OCI-LY7 (cell line): Measurements from ENCODE around the gene SLCO4A1. TPM values are rescaled to one million over a fixed set of nuclear protein-coding genes. Genes with fewer than 3 reads are reported as not detected.

Experiments used
- BruUV-seq: library from RNA; stranded (reverse); fragments of 400-500 nt; replicated peaks from 2 replicates; lab custom pipeline; 2021; lab: Mats Ljungman, UMichigan
- CTCF ChIA-PET: fragments of 300-600 bp; sonication (Branson Sonifier 250); formaldehyde crosslinking; loops from one replicate; lab custom pipeline; 2022; ENCODE audit warnings: antibody characterized with exemption; ENCODE audit not compliant: unreplicated experiment; lab: Charles Lee
- POLR2A ChIA-PET: fragments of 300-600 bp; sonication (Branson Sonifier 250); formaldehyde crosslinking; loops from one replicate; lab custom pipeline; 2022; ENCODE audit warnings: antibody characterized with exemption; lab: Charles Lee
- DNase-seq: peaks from one replicate; pipeline ENCODE4 v3.0.0-alpha.2; 2015; ENCODE audit warnings: low spot score
- H2AFZ ChIP-seq: fragments of 200-600 bp; sonication (generic), shearing (Covaris generic); 2 replicates; pipeline ENCODE4 v1.6.1; 2014; ENCODE audit warnings: mild to moderate bottlenecking, antibody characterized with exemption, low read length, moderate library complexity
- H3K27ac ChIP-seq: fragments of 200-600 bp; sonication (generic); 2 replicates; pipeline ENCODE4 v1.5.1; 2014; ENCODE audit warnings: mixed run types, low read depth, mild to moderate bottlenecking, moderate library complexity, low read length, inconsistent platforms; ENCODE audit not compliant: poor library complexity, severe bottlenecking
- H3K36me3 ChIP-seq: fragments of 200-600 bp; sonication (generic); 2 replicates; pipeline ENCODE4 v1.6.1; 2014; ENCODE audit warnings: mild to moderate bottlenecking, antibody characterized with exemption, low read length, moderate library complexity, mixed read lengths; ENCODE audit not compliant: insufficient read depth
- H3K4me1 ChIP-seq: fragments of 200-600 bp; sonication (generic); 2 replicates; pipeline ENCODE4 v1.5.1; 2014; ENCODE audit warnings: mild to moderate bottlenecking, low read length; ENCODE audit not compliant: insufficient read depth, poor library complexity, severe bottlenecking
- H3K4me2 ChIP-seq: fragments of 200-600 bp; sonication (generic); 2 replicates; pipeline ENCODE4 v1.6.1; 2014; ENCODE audit warnings: mild to moderate bottlenecking, low read length
- H3K4me3 ChIP-seq: fragments of 200-600 bp; sonication (generic); 2 replicates; pipeline ENCODE4 v1.5.1; 2014; ENCODE audit warnings: mild to moderate bottlenecking, low read depth, low read length; ENCODE audit not compliant: poor library complexity, severe bottlenecking
- H3K79me2 ChIP-seq: fragments of 200-600 bp; sonication (generic); 2 replicates; pipeline ENCODE4 v1.6.1; 2016; ENCODE audit warnings: low read depth, mild to moderate bottlenecking, low read length, moderate library complexity, mixed read lengths; ENCODE audit not compliant: insufficient read depth
- H3K9me2 ChIP-seq: fragments of 200-600 bp; sonication (generic); 2 replicates; pipeline ENCODE4 v1.6.1; 2016; ENCODE audit warnings: mild to moderate bottlenecking, low read length, mixed read lengths; ENCODE audit not compliant: insufficient read depth
- H3K9me3 ChIP-seq: fragments of 200-600 bp; sonication (generic); 2 replicates; pipeline ENCODE4 v1.6.1; 2014; ENCODE audit warnings: mild to moderate bottlenecking, mixed run types, low read length, mixed read lengths
- H4K20me1 ChIP-seq: fragments of 200-600 bp; sonication (generic); 2 replicates; pipeline ENCODE4 v1.6.1; 2014; ENCODE audit warnings: mild to moderate bottlenecking, antibody characterized with exemption, low read length, moderate library complexity, mixed read lengths; ENCODE audit not compliant: insufficient read depth
- CTCF ChIP-seq: fragments of 200-600 bp; sonication (generic); conservative IDR thresholded peaks from 2 replicates; pipeline ENCODE4 v1.5.1; 2014; ENCODE audit warnings: mild to moderate bottlenecking, antibody characterized with exemption, low read length, moderate library complexity, mixed read lengths
- EZH2phosphoT487 ChIP-seq: fragments of 200-600 bp; sonication (generic); IDR thresholded peaks from 2 replicates; pipeline ENCODE4 v1.6.1; 2018; ENCODE audit warnings: low read depth, borderline replicate concordance, mild to moderate bottlenecking, mixed run types, antibody characterized with exemption, low read length, moderate library complexity, mixed read lengths
- intact Hi-C: fragments of 100-400 bp; cut with micrococcal nuclease; formaldehyde crosslinking; loops from one replicate; pipeline ENCODE4 v1.10.0; 2022; ENCODE audit not compliant: unreplicated experiment
- total RNA-seq, 2 experiments: library from RNA; depleted of rRNA in 1 of 2; stranded (reverse); fragments of >200 nt in 1 of 2; shearing (Covaris generic) in 1 of 2; gene quantifications; 2 replicates each; pipeline ENCODE4 v1.2.3, GENCODE V29; 2014 to 2022

The SLCO4A1 gene
- total RNA-seq, 2 experiments from 2014 or later, result 34.3 to 52.4 TPM

GRCh38 chr20:62699296-62699695 lies 57.0 kb downstream of the SLCO4A1 start:
- Histone ChIP-seq H4K20me1 (no peaks in the 10 kb centered on the region), H3K27ac (no peak overlapping the region), H3K4me2 (no peak overlapping the region), H3K9me3 (no peaks in the 10 kb centered on the region), H3K9me2 (no peaks in the 10 kb centered on the region), H3K79me2 (no peaks in the 10 kb centered on the region), H3K4me3 (no peak overlapping the region), H2AFZ (no peak overlapping the region), H3K4me1 (no peaks in the 10 kb centered on the region), H3K36me3 (no peaks in the 10 kb centered on the region)
- no peak for TF ChIP-seq CTCF
- TF ChIP-seq EZH2phosphoT487, result no peak
- ChIA-PET CTCF (no interaction called here), POLR2A (no interaction called here)
- BruUV-seq, result no TSS peak
- no peak for DNase-seq
- intact Hi-C loops, result no loop called here

DNA sequence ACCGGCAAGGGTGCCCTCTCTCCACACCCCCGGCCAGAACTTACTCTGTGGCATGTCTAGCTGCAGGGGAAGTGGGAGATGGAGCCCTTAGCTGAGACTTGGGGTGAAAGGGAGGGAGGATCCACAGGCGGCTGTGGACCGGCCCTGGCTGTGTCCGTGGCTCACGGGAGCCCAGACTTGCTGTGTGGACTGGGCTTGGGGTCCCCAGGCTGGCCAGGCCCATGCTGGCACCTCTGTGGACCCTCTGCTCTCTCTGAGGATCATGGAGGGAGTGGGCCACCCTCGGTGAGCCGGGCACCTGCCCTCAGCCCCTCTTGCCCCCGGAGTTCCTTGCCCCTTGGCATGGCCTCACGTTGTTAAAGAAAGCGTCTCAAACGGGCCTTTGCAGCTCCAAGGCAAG lies 57.4 kb downstream of the SLCO4A1 start:
- Histone ChIP-seq H3K4me1 (no peaks in the 10 kb centered on the region), H3K36me3 (no peaks in the 10 kb centered on the region), H3K27ac (no peak overlapping the region), H4K20me1 (no peaks in the 10 kb centered on the region), H3K9me2 (no peaks in the 10 kb centered on the region), H3K4me3 (no peak overlapping the region), H3K4me2 (no peak overlapping the region), H3K79me2 (no peaks in the 10 kb centered on the region), H3K9me3 (no peaks in the 10 kb centered on the region), H2AFZ (no peak overlapping the region)
- no TSS peak for BruUV-seq
- no peak for DNase-seq
- CTCF ChIA-PET, result interaction anchor here (0.5 kb wide), 1 partner anchor 154 kb away, joined by 3 read pairs; no protein-coding TSS in a partner anchor
- TF ChIP-seq EZH2phosphoT487 (no peak), CTCF (no peak)
- intact Hi-C loops, result no loop called here
- POLR2A ChIA-PET, result no interaction called here

DNA sequence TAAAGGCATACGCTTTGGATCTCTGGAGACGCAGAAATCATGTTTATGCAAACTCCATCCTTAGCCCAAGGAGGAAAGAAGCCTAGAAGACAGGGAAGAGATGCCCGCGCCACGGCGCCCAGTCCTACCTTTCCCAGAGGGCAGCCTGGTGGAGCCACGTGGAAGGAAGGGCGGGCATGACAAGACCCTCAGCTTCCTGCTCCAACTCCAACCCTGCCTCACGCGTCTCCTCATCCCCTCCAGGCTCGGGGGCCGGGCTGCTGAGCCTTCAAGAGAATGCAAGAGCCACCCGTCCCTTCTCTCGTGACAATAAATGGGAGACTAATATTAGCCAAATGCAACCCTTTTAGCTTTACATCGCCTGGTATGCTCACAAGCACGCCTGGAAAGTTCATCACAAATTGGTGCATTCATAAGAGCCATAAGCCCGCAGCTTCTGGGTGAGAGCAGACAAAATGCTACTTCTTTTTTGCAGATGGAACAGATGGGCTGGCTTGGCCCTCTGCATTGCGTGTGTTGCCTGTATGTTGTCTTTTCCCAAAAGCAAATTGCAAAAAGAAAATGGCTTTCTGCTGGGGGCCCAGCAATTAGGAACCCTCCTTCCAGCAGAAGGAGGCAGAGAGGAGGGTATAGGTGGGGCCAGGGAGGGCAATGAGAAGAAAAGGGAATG lies 58.1 kb downstream of the SLCO4A1 start:
- Histone ChIP-seq H3K9me2 (no peaks in the 10 kb centered on the region), H3K4me3 (no peak overlapping the region), H4K20me1 (no peaks in the 10 kb centered on the region), H3K4me1 (no peaks in the 10 kb centered on the region), H2AFZ (no peak overlapping the region), H3K36me3 (no peaks in the 10 kb centered on the region), H3K4me2 (no peak overlapping the region), H3K9me3 (no peaks in the 10 kb centered on the region), H3K79me2 (no peaks in the 10 kb centered on the region), H3K27ac (no peak overlapping the region)
- POLR2A ChIA-PET, result no interaction called here
- CTCF ChIA-PET, result interaction anchor here (0.5 kb wide), 1 partner anchor 155 kb away, joined by 3 read pairs; no protein-coding TSS in a partner anchor
- DNase-seq, result no peak
- TF ChIP-seq CTCF (no peak), EZH2phosphoT487 (no peak)
- BruUV-seq, result no TSS peak
- intact Hi-C loops, result no loop called here
